Right lobe of liver (tissue), 6 donors: ENCODE results near the gene CDH4. TPM values are rescaled to one million over a fixed set of nuclear protein-coding genes. Genes with fewer than 3 reads are reported as not detected.

Experiments
- ATAC-seq, 4 donors: fragments of 200-7000 bp; cut with Tn5 transposase; one replicate each; pipeline ENCODE4 v1.9.1; 2020; ENCODE audit warnings: mild to moderate bottlenecking in 4 of 4, moderate library complexity in 4 of 4
- DNase-seq, 3 donors: peaks; one replicate each; pipeline ENCODE4 v3.0.0-alpha.2; 2020
- H3K27ac ChIP-seq, 3 donors: fragments of 200-600 bp; one replicate each; pipeline ENCODE4 v1.8.0; 2022
- H3K27me3 ChIP-seq, 2 donors: fragments of 200-600 bp; one replicate each; pipeline ENCODE4 v1.8.0; 2022
- H3K36me3 ChIP-seq, 4 donors: fragments of 200-600 bp; sonication (generic) in 1 of 4; one replicate each; pipeline versions ENCODE4 v1.5.1 to v1.8.0; 2017 to 2022; ENCODE audit warnings: control low read depth in 1 of 4
- H3K4me1 ChIP-seq, 4 donors: fragments of 200-600 bp; sonication (generic) in 1 of 4; one replicate each; pipeline versions ENCODE4 v1.5.1 to v1.8.0; 2017 to 2022; ENCODE audit warnings: control low read depth in 1 of 4
- H3K4me3 ChIP-seq, 3 donors: fragments of 200-600 bp; one replicate each; pipeline ENCODE4 v1.8.0; 2022
- H3K9me3 ChIP-seq, 4 donors: fragments of 200-600 bp; sonication (generic) in 1 of 4; one replicate each; pipeline versions ENCODE4 v1.5.1 to v1.8.0; 2017 to 2022; ENCODE audit warnings: control low read depth in 1 of 4
- CTCF ChIP-seq, 4 donors: fragments of 200-600 bp in 3 of 4; fragments of 450-650 bp in 1 of 4; IDR thresholded peaks; one replicate each; pipeline versions ENCODE4 v1.5.1 to v1.8.0; 2016 to 2022; ENCODE audit warnings: antibody characterized with exemption in 4 of 4, mild to moderate bottlenecking in 2 of 4
- POLR2A ChIP-seq: fragments of 450-650 bp; IDR thresholded peaks from one replicate; pipeline ENCODE4 v1.6.1; 2017; ENCODE audit warnings: antibody characterized with exemption, mild to moderate bottlenecking
- WGBS: methylation state at CpG from one replicate; pipeline ENCODE4 v1.1.6; 2018; ENCODE audit warnings: low coverage, low lambda C conversion rate; ENCODE audit not compliant: insufficient coverage; ENCODE audit errors: missing lambda C conversion rate; 5-methylcytosine and 5-hydroxymethylcytosine counted together
- intact Hi-C, 2 donors: fragments of 100-400 bp; cut with DNase I; formaldehyde crosslinking; loops; one replicate each; pipeline versions ENCODE4 v1.11.2 to v1.14.1; 2022
- total RNA-seq, 6 experiments: library from RNA; depleted of rRNA in 2 of 6; stranded (reverse); fragments of >200 nt in 2 of 6; fragmentation: NEBNext Ultra II Directional in 3 of 6; extraction: Animal tissue kit (Norgen Biotek cat#: 25700) in 3 of 6; gene quantifications; one replicate each; pipeline versions ENCODE4 v1.1.0 to v1.2.4, GENCODE V29; 2016 to 2023
- donor health status: DM: no; HTN: yes; CAD: no.
- donor health status: DM: no; HTN: no; CAD: no.
- donor health status: DM: no; HTN: no; CAD: no.
- donor health status: DM: no; HTN: yes; CAD: no.
- donor health status: DM: no; HTN: yes; CAD: no.

Gene CDH4
- total RNA-seq, 6 experiments from 2014 or later: 0.02 to 0.14 (median 0.09) TPM; not detected in 3

- no peak overlapping the region for H3K27ac ChIP-seq
- no peaks in the 10 kb centered on the region for H3K36me3 ChIP-seq
- DNase-seq (no peak), ATAC-seq (no peak)
- 55% methylated on average over 4 of the region's 6 CpGs for WGBS
- H3K27me3 ChIP-seq: no peaks in the 10 kb centered on the region
- no peaks in the 10 kb centered on the region for H3K4me1 ChIP-seq
- TF ChIP-seq CTCF (IDR thresholded peaks at IDR 0.05) (no peak), POLR2A (no peak)
- H3K9me3 ChIP-seq: no peaks in the 10 kb centered on the region
- H3K4me3 ChIP-seq: no peak overlapping the region
- intact Hi-C loops: no loop called here
These were observed 41.2 kb upstream of the CDH4 start for GRCh38 chr20:61210862-61211261.

GRCh38 chr20:61217848-61218247, 34.2 kb upstream of the CDH4 start:
- H3K36me3 ChIP-seq: no peaks in the 10 kb centered on the region
- H3K4me1 ChIP-seq: no peaks in the 10 kb centered on the region
- no peak for ATAC-seq
- no peak overlapping the region for H3K4me3 ChIP-seq
- no peak overlapping the region for H3K27ac ChIP-seq
- H3K9me3 ChIP-seq: no peaks in the 10 kb centered on the region
- TF ChIP-seq POLR2A (no peak), CTCF (IDR thresholded peaks at IDR 0.05) (no peak)
- H3K27me3 ChIP-seq: no peaks in the 10 kb centered on the region
- WGBS: 78% methylated on average over 1 of the region's 1 CpG
- intact Hi-C loops: no loop called here
- DNase-seq: no peak

- no peak overlapping the region for H3K27ac ChIP-seq
- H3K4me3 ChIP-seq: no peak overlapping the region
- intact Hi-C loops: no loop called here
- no peak for TF ChIP-seq POLR2A
- TF ChIP-seq CTCF (IDR thresholded peaks at IDR 0.05): no peak
- H3K36me3 ChIP-seq: no peaks in the 10 kb centered on the region
- H3K9me3 ChIP-seq: no peaks in the 10 kb centered on the region
- ATAC-seq: no peak
- DNase-seq: no peak
- no peaks in the 10 kb centered on the region for H3K27me3 ChIP-seq
- H3K4me1 ChIP-seq: no peaks in the 10 kb centered on the region
These were observed 33.0 kb upstream of the CDH4 start for GRCh38 chr20:61219021-61219431.

- intact Hi-C loops: no loop called here
- no peak overlapping the region for H3K27ac ChIP-seq
- H3K4me3 ChIP-seq: no peak overlapping the region
- WGBS: 73% methylated on average over 3 of the region's 4 CpGs
- ATAC-seq (no peak), DNase-seq (no peak)
- H3K4me1 ChIP-seq: no peaks in the 10 kb centered on the region
- no peaks in the 10 kb centered on the region for H3K27me3 ChIP-seq
- TF ChIP-seq CTCF (IDR thresholded peaks at IDR 0.05): no peak
- TF ChIP-seq POLR2A: no peak
- no peaks in the 10 kb centered on the region for H3K9me3 ChIP-seq
- no peaks in the 10 kb centered on the region for H3K36me3 ChIP-seq
These were observed 31.9 kb upstream of the CDH4 start for GRCh38 chr20:61220131-61220530.

- ATAC-seq: no peak
These were observed 31.3 kb upstream of the CDH4 start for GRCh38 chr20:61220626-61221325.

More at GRCh38 chr20:61220626-61221325, 31.3 kb upstream of the CDH4 start:
- Histone ChIP-seq H3K4me1 (no peaks in the 10 kb centered on the region), H3K36me3 (no peaks in the 10 kb centered on the region), H3K4me3 (no peak overlapping the region), H3K9me3 (no peaks in the 10 kb centered on the region), H3K27me3 (no peaks in the 10 kb centered on the region), H3K27ac (no peak overlapping the region)
- WGBS: 81% methylated on average over 14 of the region's 17 CpGs
- intact Hi-C loops: no loop called here
- DNase-seq: no peak
- TF ChIP-seq CTCF (IDR thresholded peaks at IDR 0.05): no peak
- no peak for TF ChIP-seq POLR2A
